CD4-positive, CD25-positive, alpha-beta regulatory T cell (primary cell): ENCODE data around the gene BICC1. TPM values are rescaled to one million over a fixed set of nuclear protein-coding genes. Genes with fewer than 3 reads are reported as not detected.

Source experiments
- ATAC-seq, 2 donors: fragments of 150-1000 bp; cut with Tn5 transposase; one replicate each; pipeline ENCODE4 v1.10.0; 2021; ENCODE audit warnings: low read depth in 2 of 2, moderate number of reproducible peaks in 2 of 2, moderate library complexity in 1 of 2
- DNase-seq, 3 donors: peaks; one replicate each; pipeline versions ENCODE4 v3.0.0 to v3.0.0-alpha.2; 2012 to 2022; ENCODE audit warnings: mixed read lengths in 1 of 3
- H3K27ac ChIP-seq: one replicate; pipeline ENCODE4 v1.7.0; 2013; ENCODE audit warnings: mild to moderate bottlenecking, low read length; ENCODE audit not compliant: insufficient read depth, poor library complexity, severe bottlenecking
- H3K27me3 ChIP-seq: one replicate; pipeline ENCODE4 v1.7.0; 2013; ENCODE audit warnings: low read length; ENCODE audit not compliant: control insufficient read depth, insufficient read depth
- H3K36me3 ChIP-seq: one replicate; pipeline ENCODE4 v1.7.0; 2013; ENCODE audit warnings: mild to moderate bottlenecking, low read length, moderate library complexity; ENCODE audit not compliant: control insufficient read depth, insufficient read depth
- H3K4me1 ChIP-seq: 2 replicates; pipeline ENCODE4 v1.7.0; 2013; ENCODE audit warnings: mild to moderate bottlenecking, low read length; ENCODE audit not compliant: insufficient read depth, control insufficient read depth, poor library complexity, severe bottlenecking
- H3K4me3 ChIP-seq: one replicate; pipeline ENCODE4 v1.7.0; 2013; ENCODE audit warnings: low read depth, mild to moderate bottlenecking, low read length, moderate library complexity
- H3K9me3 ChIP-seq, 2 experiments: 1 replicate in 1 of 2; 2 replicates in 1 of 2; pipeline ENCODE4 v1.7.0; 2013; ENCODE audit warnings: low read length in 2 of 2, mild to moderate bottlenecking in 1 of 2, moderate library complexity in 1 of 2; ENCODE audit not compliant: control insufficient read depth in 2 of 2
- H3K27ac Mint-ChIP-seq, 3 donors: one replicate each; pipeline ENCODE4 v1.8.0; 2020 to 2022; ENCODE audit warnings: mild to moderate bottlenecking in 3 of 3, mixed read lengths in 3 of 3, moderate library complexity in 2 of 3
- H3K27me3 Mint-ChIP-seq: one replicate; pipeline ENCODE4 v1.8.0; 2022; ENCODE audit warnings: mild to moderate bottlenecking, mixed read lengths
- H3K36me3 Mint-ChIP-seq: one replicate; pipeline ENCODE4 v1.8.0; 2020; ENCODE audit warnings: mixed read lengths
- H3K4me1 Mint-ChIP-seq, 4 donors: one replicate each; pipeline ENCODE4 v1.8.0; 2020 to 2022; ENCODE audit warnings: mixed read lengths in 4 of 4, mild to moderate bottlenecking in 1 of 4
- H3K4me3 Mint-ChIP-seq, 4 donors: one replicate each; pipeline ENCODE4 v1.8.0; 2020 to 2022; ENCODE audit warnings: mild to moderate bottlenecking in 4 of 4, mixed read lengths in 4 of 4, moderate library complexity in 3 of 4
- H3K9me3 Mint-ChIP-seq, 7 donors: one replicate each; pipeline ENCODE4 v1.8.0; 2020 to 2022; ENCODE audit warnings: mixed read lengths in 7 of 7, mild to moderate bottlenecking in 3 of 7, moderate library complexity in 2 of 7
- polyA plus RNA-seq, 4 donors: library from polyadenylated mRNA; unstranded; fragments of 300-500 nt; fragmentation: Illumina TruSeq; gene quantifications; one replicate each; pipeline ENCODE4 v1.2.3, GENCODE V29; 2021
- total RNA-seq: library from RNA; stranded (reverse); gene quantifications from one replicate; pipeline ENCODE4 v1.2.3, GENCODE V29; 2022

BICC1 gene
- total and polyA plus RNA-seq, 5 donors from 2014 or later: 0.20 TPM; not detected in 4

- H3K4me1 ChIP-seq: no peaks in the 10 kb centered on the region
- H3K4me1 Mint-ChIP-seq: no peaks in the 10 kb centered on the region
- H3K27me3 Mint-ChIP-seq: no peaks in the 10 kb centered on the region
- H3K9me3 ChIP-seq: no peaks in the 10 kb centered on the region
- ATAC-seq (no peak), DNase-seq (no peak)
- H3K36me3 Mint-ChIP-seq: no peaks in the 10 kb centered on the region
- no peak overlapping the region for H3K27ac Mint-ChIP-seq
- no peak overlapping the region for H3K4me3 Mint-ChIP-seq
- H3K27me3 ChIP-seq: no peaks in the 10 kb centered on the region
- H3K27ac ChIP-seq: no peak overlapping the region
- H3K36me3 ChIP-seq: no peaks in the 10 kb centered on the region
- H3K9me3 Mint-ChIP-seq: peaks cover 0 to 1% (median 0%) of the 10 kb centered on the region in 7 donors
- no peak overlapping the region for H3K4me3 ChIP-seq
Observed at GRCh38 chr10:58618158-58618676, 105.5 kb downstream of the BICC1 start.

- Mint-ChIP-seq H3K9me3 (peaks cover 0 to 1% (median 0%) of the 10 kb centered on the region in 7 donors), H3K4me3 (no peak overlapping the region), H3K27me3 (no peaks in the 10 kb centered on the region), H3K4me1 (no peaks in the 10 kb centered on the region), H3K27ac (no peak overlapping the region), H3K36me3 (no peaks in the 10 kb centered on the region)
- H3K27me3 ChIP-seq: no peaks in the 10 kb centered on the region
- H3K27ac ChIP-seq: no peak overlapping the region
- no peaks in the 10 kb centered on the region for H3K4me1 ChIP-seq
- ATAC-seq (no peak), DNase-seq (no peak)
- H3K36me3 ChIP-seq: no peaks in the 10 kb centered on the region
- H3K4me3 ChIP-seq: no peak overlapping the region
- H3K9me3 ChIP-seq: no peaks in the 10 kb centered on the region
Observed at GRCh38 chr10:58621379-58622077, 108.9 kb downstream of the BICC1 start.

- Histone ChIP-seq H3K27ac (no peak overlapping the region), H3K36me3 (no peaks in the 10 kb centered on the region), H3K4me1 (no peaks in the 10 kb centered on the region), H3K4me3 (no peak overlapping the region), H3K27me3 (no peaks in the 10 kb centered on the region), H3K9me3 (no peaks in the 10 kb centered on the region)
- no peak for ATAC-seq
- H3K36me3 Mint-ChIP-seq: no peaks in the 10 kb centered on the region
- H3K27me3 Mint-ChIP-seq: no peaks in the 10 kb centered on the region
- H3K4me1 Mint-ChIP-seq: no peaks in the 10 kb centered on the region
- no peak overlapping the region for H3K4me3 Mint-ChIP-seq
- no peak for DNase-seq
- H3K9me3 Mint-ChIP-seq: peaks cover 0 to 1% (median 0%) of the 10 kb centered on the region in 7 donors
- H3K27ac Mint-ChIP-seq: no peak overlapping the region
Observed at GRCh38 chr10:58622246-58622645, 109.6 kb downstream of the BICC1 start.

GRCh38 chr10:58625070-58625469 lies 112.4 kb downstream of the BICC1 start:
- no peaks in the 10 kb centered on the region for H3K4me1 ChIP-seq
- Mint-ChIP-seq H3K4me3 (no peak overlapping the region), H3K9me3 (peaks cover 0 to 3% (median 0%) of the 10 kb centered on the region in 7 donors), H3K4me1 (no peaks in the 10 kb centered on the region), H3K36me3 (no peaks in the 10 kb centered on the region), H3K27ac (no peak overlapping the region), H3K27me3 (no peaks in the 10 kb centered on the region)
- no peak overlapping the region for H3K4me3 ChIP-seq
- no peaks in the 10 kb centered on the region for H3K36me3 ChIP-seq
- H3K27me3 ChIP-seq: no peaks in the 10 kb centered on the region
- H3K27ac ChIP-seq: no peak overlapping the region
- DNase-seq: no peak
- H3K9me3 ChIP-seq: no peaks in the 10 kb centered on the region
- no peak for ATAC-seq

GRCh38 chr10:58627392-58627791 lies 114.7 kb downstream of the BICC1 start:
- ATAC-seq: no peak
- H3K4me3 ChIP-seq: no peak overlapping the region
- no peaks in the 10 kb centered on the region for H3K36me3 Mint-ChIP-seq
- DNase-seq: no peak
- no peak overlapping the region for H3K4me3 Mint-ChIP-seq
- H3K27ac ChIP-seq: no peak overlapping the region
- no peaks in the 10 kb centered on the region for H3K4me1 ChIP-seq
- H3K27me3 ChIP-seq: no peaks in the 10 kb centered on the region
- H3K36me3 ChIP-seq: no peaks in the 10 kb centered on the region
- H3K27ac Mint-ChIP-seq: no peak overlapping the region
- H3K27me3 Mint-ChIP-seq: no peaks in the 10 kb centered on the region
- H3K4me1 Mint-ChIP-seq: no peaks in the 10 kb centered on the region
- H3K9me3 ChIP-seq: no peaks in the 10 kb centered on the region
- peaks cover 0 to 4% (median 0%) of the 10 kb centered on the region in 7 donors for H3K9me3 Mint-ChIP-seq

GRCh38 chr10:58631715-58632114 lies 119.0 kb downstream of the BICC1 start:
- peaks cover 0 to 8% (median 1%) of the 10 kb centered on the region in 7 donors for H3K9me3 Mint-ChIP-seq
- no peaks in the 10 kb centered on the region for H3K27me3 Mint-ChIP-seq
- Histone ChIP-seq H3K9me3 (no peaks in the 10 kb centered on the region), H3K27me3 (no peaks in the 10 kb centered on the region), H3K4me1 (no peaks in the 10 kb centered on the region), H3K27ac (no peak overlapping the region), H3K36me3 (no peaks in the 10 kb centered on the region), H3K4me3 (no peak overlapping the region)
- no peaks in the 10 kb centered on the region for H3K36me3 Mint-ChIP-seq
- no peak overlapping the region for H3K27ac Mint-ChIP-seq
- DNase-seq: no peak
- no peak overlapping the region for H3K4me3 Mint-ChIP-seq
- H3K4me1 Mint-ChIP-seq: no peaks in the 10 kb centered on the region
- ATAC-seq: no peak

GRCh38 chr10:58632216-58632615 lies 119.5 kb downstream of the BICC1 start:
- no peaks in the 10 kb centered on the region for H3K4me1 ChIP-seq
- no peak overlapping the region for H3K27ac Mint-ChIP-seq
- no peak overlapping the region for H3K27ac ChIP-seq
- H3K9me3 ChIP-seq: no peaks in the 10 kb centered on the region
- H3K4me3 ChIP-seq: no peak overlapping the region
- peaks cover 0 to 8% (median 1%) of the 10 kb centered on the region in 7 donors for H3K9me3 Mint-ChIP-seq
- H3K27me3 ChIP-seq: no peaks in the 10 kb centered on the region
- ATAC-seq (no peak), DNase-seq (no peak)
- no peaks in the 10 kb centered on the region for H3K36me3 ChIP-seq
- no peaks in the 10 kb centered on the region for H3K36me3 Mint-ChIP-seq
- no peaks in the 10 kb centered on the region for H3K27me3 Mint-ChIP-seq
- no peaks in the 10 kb centered on the region for H3K4me1 Mint-ChIP-seq
- no peak overlapping the region for H3K4me3 Mint-ChIP-seq

- no peak overlapping the region for H3K4me3 Mint-ChIP-seq
- H3K9me3 Mint-ChIP-seq: peaks cover 0 to 6% (median 0%) of the 10 kb centered on the region in 7 donors
- no peaks in the 10 kb centered on the region for H3K27me3 Mint-ChIP-seq
- DNase-seq (no peak), ATAC-seq (no peak)
- Histone ChIP-seq H3K4me3 (no peak overlapping the region), H3K27ac (no peak overlapping the region), H3K9me3 (no peaks in the 10 kb centered on the region), H3K4me1 (no peaks in the 10 kb centered on the region), H3K36me3 (no peaks in the 10 kb centered on the region), H3K27me3 (no peaks in the 10 kb centered on the region)
- no peaks in the 10 kb centered on the region for H3K4me1 Mint-ChIP-seq
- H3K36me3 Mint-ChIP-seq: no peaks in the 10 kb centered on the region
- H3K27ac Mint-ChIP-seq: no peak overlapping the region
Observed at GRCh38 chr10:58637352-58637751, 124.7 kb downstream of the BICC1 start.
